GM18502 (cell line): ENCODE results near the gene KRT15.

Source experiments
- ATAC-seq: cut with Tn5 transposase; IDR thresholded peaks from one replicate; pipeline ENCODE4 v1.9.1; 2021; ENCODE audit warnings: mild to moderate bottlenecking; ENCODE audit not compliant: unreplicated experiment, poor library complexity

The KRT15 gene

GRCh38 chr17:41507315-41507880, 11.3 kb downstream of the KRT15 start:
- no peak for ATAC-seq

GRCh38 chr17:41505809-41506767, 12.6 kb downstream of the KRT15 start:
- ATAC-seq = no peak

- ATAC-seq = no peak
Measured at GRCh38 chr17:41505007-41505808, 13.5 kb downstream of the KRT15 start, which contains the start of gene KRT13. Gene KRT13, minus strand, starts transcription at chr17:41505612. Its CDS starts 62 bp downstream, at chr17:41505550.

GRCh38 chr17:41504246-41504977, 14.3 kb downstream of the KRT15 start:
- ATAC-seq = no peak

GRCh38 chr17:41503202-41503601, 15.5 kb downstream of the KRT15 start:
- no peak for ATAC-seq

- no peak for ATAC-seq
Measured at GRCh38 chr17:41500131-41500911, 18.4 kb downstream of the KRT15 start.

- ATAC-seq = no peak
Measured at GRCh38 chr17:41499714-41500113, 19.0 kb downstream of the KRT15 start.

GRCh38 chr17:41498276-41498675, 20.4 kb downstream of the KRT15 start:
- ATAC-seq = no peak

- no peak for ATAC-seq
Measured at GRCh38 chr17:41496803-41497484, 21.7 kb downstream of the KRT15 start.

- no peak for ATAC-seq
Measured at GRCh38 chr17:41494524-41494923, 24.2 kb downstream of the KRT15 start.

GRCh38 chr17:41492771-41493170, 25.9 kb downstream of the KRT15 start:
- no peak for ATAC-seq

- ATAC-seq = no peak
Measured at GRCh38 chr17:41492351-41492750, 26.3 kb downstream of the KRT15 start.

GRCh38 chr17:41491476-41491875, 27.2 kb downstream of the KRT15 start:
- ATAC-seq = no peak

GRCh38 chr17:41490000-41490990, 28.4 kb downstream of the KRT15 start:
- no peak for ATAC-seq

- no peak for ATAC-seq
Measured at GRCh38 chr17:41489531-41489930, 29.2 kb downstream of the KRT15 start, which contains the start of gene KRT36. Gene KRT36, minus strand, starts transcription at chr17:41489910. Its CDS starts 46 bp downstream, at chr17:41489864.

GRCh38 chr17:41486809-41487530, 31.7 kb downstream of the KRT15 start:
- ATAC-seq = no peak

- no peak for ATAC-seq
Measured at GRCh38 chr17:41486316-41486715, 32.4 kb downstream of the KRT15 start.
